GM12878 (cell line): ENCODE results near the gene EPHA7. TPM values are rescaled to one million over a fixed set of nuclear protein-coding genes. Genes with fewer than 3 reads are reported as not detected.

Source experiments
- ATAC-seq: fragments of 200-7000 bp; cut with Tn5 transposase; 3 replicates; pipeline ENCODE4 v1.9.1; 2020; ENCODE audit warnings: mild to moderate bottlenecking, moderate library complexity
- BruUV-seq: library from RNA; stranded (reverse); fragments of 400-500 nt; replicated peaks from 2 replicates; lab custom pipeline; 2021; lab: Mats Ljungman, UMichigan
- CTCF ChIA-PET: fragments of 300-600 bp; sonication (Branson Sonifier 250); formaldehyde crosslinking; extraction: SDS; loops from one replicate; lab custom pipeline; 2021; ENCODE audit warnings: inconsistent platforms; lab: Yijun Ruan, JAX
- POLR2A ChIA-PET: fragments of 350-600 bp; formaldehyde crosslinking; extraction: SDS; loops from one replicate; lab custom pipeline; 2021; ENCODE audit warnings: inconsistent platforms; lab: Charles Lee
- RAD21 ChIA-PET: fragments of 300-600 bp; sonication (Branson Sonifier 250); formaldehyde crosslinking; loops from one replicate; lab custom pipeline; 2023; ENCODE audit warnings: antibody characterized with exemption; ENCODE audit not compliant: unreplicated experiment; lab: Charles Lee
- SMC1A ChIA-PET: fragments of 300-600 bp; sonication (Branson Sonifier 250); formaldehyde crosslinking; loops from one replicate; lab custom pipeline; 2023; ENCODE audit not compliant: unreplicated experiment, uncharacterized antibody; lab: Charles Lee
- DNase-seq: peaks from one replicate; pipeline ENCODE4 v3.0.0-alpha.2; 2011; ENCODE audit warnings: low read depth, low spot score
- FAIRE-seq: peaks from 3 replicates; lab custom pipeline; 2011; peaks lifted over from hg19 to GRCh38; lab: Jason Lieb, UNC
- H2AFZ ChIP-seq: 2 replicates; pipeline ENCODE4 v1.6.0; 2011; ENCODE audit warnings: low read depth, low read length, control low read depth; ENCODE audit not compliant: control insufficient read depth
- H3K27ac ChIP-seq: 2 replicates; pipeline ENCODE4 v1.5.1; 2011; ENCODE audit warnings: control low read depth; ENCODE audit not compliant: control insufficient read depth, insufficient read depth
- H3K27me3 ChIP-seq, 2 experiments: replicated peaks in 1 of 2; 2 replicates each; pipeline versions ENCODE4 v1.6.0 to v1.6.1; 2011; ENCODE audit warnings: low read length in 1 of 2; ENCODE audit not compliant: control insufficient read depth in 2 of 2, insufficient read depth in 2 of 2
- H3K36me3 ChIP-seq, 2 experiments: 2 replicates each; pipeline ENCODE4 v1.5.1; 2011; ENCODE audit warnings: low read length in 1 of 2; ENCODE audit not compliant: control insufficient read depth in 2 of 2, insufficient read depth in 2 of 2
- H3K4me1 ChIP-seq: 2 replicates; pipeline ENCODE4 v1.6.1; 2011; ENCODE audit warnings: mild to moderate bottlenecking, low read length, moderate library complexity, mixed read lengths; ENCODE audit not compliant: control insufficient read depth, insufficient read depth
- H3K4me2 ChIP-seq: 2 replicates; pipeline ENCODE4 v1.6.0; 2011; ENCODE audit warnings: control low read depth; ENCODE audit not compliant: control insufficient read depth, insufficient read depth
- H3K4me3 ChIP-seq: fragments of 200-600 bp; sonication (generic); 2 replicates; pipeline ENCODE4 v1.5.1; 2016
- H3K79me2 ChIP-seq: 2 replicates; pipeline ENCODE4 v1.6.0; 2011; ENCODE audit warnings: low read length; ENCODE audit not compliant: control insufficient read depth, insufficient read depth
- H3K9ac ChIP-seq: 2 replicates; pipeline ENCODE4 v1.8.0; 2011; ENCODE audit warnings: low read length, control low read depth, mixed read lengths; ENCODE audit not compliant: control insufficient read depth, insufficient read depth
- H3K9me3 ChIP-seq: replicated peaks from 3 replicates; pipeline ENCODE4 v1.5.1; 2011; ENCODE audit warnings: mild to moderate bottlenecking, low read length; ENCODE audit not compliant: control insufficient read depth, insufficient read depth
- H4K20me1 ChIP-seq: 2 replicates; pipeline ENCODE4 v1.6.0; 2011; ENCODE audit not compliant: control insufficient read depth, insufficient read depth
- ATF2 ChIP-seq: IDR thresholded peaks from 2 replicates; pipeline ENCODE4 v1.6.1; 2012; ENCODE audit warnings: low read length, inconsistent platforms
- DPF2 ChIP-seq: fragments of 450-650 bp; IDR thresholded peaks from 2 replicates; pipeline ENCODE4 v1.6.1; 2017; ENCODE audit warnings: mild to moderate bottlenecking
- EGR1 ChIP-seq, 2 experiments: IDR thresholded peaks; 1 replicate in 1 of 2; 2 replicates in 1 of 2; pipeline ENCODE4 v1.6.1; 2011 to 2012; ENCODE audit warnings: low read depth in 2 of 2, low read length in 2 of 2, borderline replicate concordance in 1 of 2, mild to moderate bottlenecking in 1 of 2, moderate library complexity in 1 of 2
- GABPA ChIP-seq: IDR thresholded peaks from 2 replicates; pipeline ENCODE4 v1.6.1; 2014; ENCODE audit warnings: antibody characterized with exemption, low read depth, mild to moderate bottlenecking, inconsistent platforms
- RAD51 ChIP-seq: fragments of 450-650 bp; IDR thresholded peaks from 2 replicates; pipeline ENCODE4 v1.6.1; 2016; ENCODE audit warnings: moderate library complexity, mild to moderate bottlenecking, inconsistent platforms
- SMC3 ChIP-seq: IDR thresholded peaks from 2 replicates; pipeline ENCODE4 v1.6.1; 2011; ENCODE audit warnings: low read length, improper control_type of control experiment, borderline replicate concordance
- SREBF2 ChIP-seq: IDR thresholded peaks from 2 replicates; pipeline ENCODE4 v1.6.1; 2012; ENCODE audit warnings: mild to moderate bottlenecking, low read length
- ZNF217 ChIP-seq: fragments of 450-650 bp; IDR thresholded peaks from 2 replicates; pipeline ENCODE4 v1.6.1; 2017; ENCODE audit warnings: antibody characterized with exemption, mild to moderate bottlenecking
- WGBS: methylation state at CpG from one replicate; pipeline ENCODE4 v1.1.6; 2016; ENCODE audit warnings: low lambda C conversion rate; ENCODE audit not compliant: insufficient replicate concordance, insufficient coverage; ENCODE audit errors: missing lambda C conversion rate; 5-methylcytosine and 5-hydroxymethylcytosine counted together
- in situ Hi-C: fragments of 300-500 bp; cut with MboI; formaldehyde crosslinking; loops from 9 replicates; pipeline ENCODE4 v1.14.3; 2018; ENCODE audit warnings: mixed read lengths
- intact Hi-C: fragments of 100-400 bp; cut with micrococcal nuclease; formaldehyde crosslinking; loops from one replicate; pipeline ENCODE4 v1.14.2; 2022; ENCODE audit not compliant: unreplicated experiment
- polyA plus RNA-seq, 11 experiments: library from polyadenylated mRNA; depleted of rRNA in 4 of 11; unstranded in 6 of 11; stranded (reverse) in 5 of 11; fragments of >200 nt; fragmentation: Nextera tagmentation in 4 of 11; fragmentation: Illumina TruSeq in 1 of 11; extraction: Ambion mirVana in 4 of 11; extraction: Trizol in 1 of 11; gene quantifications; 1 replicate in 1 of 11; 2 replicates in 10 of 11; pipeline versions ENCODE4 v1.2.1 to v1.2.3, GENCODE V29; 2011 to 2016; ENCODE audit warnings: inconsistent platforms in 2 of 11, missing spikeins in 2 of 11, low read depth in 1 of 11
- total RNA-seq, 4 experiments: library from RNA; depleted of rRNA in 3 of 4; stranded (reverse); fragments of >200 nt in 3 of 4; fragmentation: Illumina TruSeq in 1 of 4; extraction: Trizol in 1 of 4; gene quantifications; 2 replicates each; pipeline versions ENCODE4 v1.2.1 to v1.2.3, GENCODE V29; 2013 to 2021
- TF ChIP-seq, protein P1 (sequence below): IDR thresholded peaks from 2 replicates; pipeline ENCODE4 v1.6.1; 2012; ENCODE audit warnings: low read depth, low read length, improper control_type of control experiment
- TF ChIP-seq, protein P2 (sequence below): fragments of 450-650 bp; IDR thresholded peaks from 2 replicates; pipeline ENCODE4 v1.6.1; 2017; ENCODE audit warnings: mild to moderate bottlenecking, low read depth, inconsistent platforms; ENCODE audit not compliant: poor library complexity, severe bottlenecking

The EPHA7 gene
- total and polyA plus RNA-seq, 10 of the 15 experiments (the other 5 are each of a cell fraction or from before 2014, with no cell fraction given) = not detected

- no peak for DNase-seq
- H4K20me1 ChIP-seq = no peaks in the 10 kb centered on the region
- no peak overlapping the region for H2AFZ ChIP-seq
- H3K79me2 ChIP-seq = no peaks in the 10 kb centered on the region
- BruUV-seq = no TSS peak
- POLR2A ChIA-PET = no interaction called here
- in situ Hi-C loops = no loop called here
- SMC1A ChIA-PET = no interaction called here
- intact Hi-C loops = no loop called here
- no peak overlapping the region for H3K27ac ChIP-seq
- H3K27me3 ChIP-seq = no peaks in the 10 kb centered on the region
- no peak overlapping the region for H3K4me2 ChIP-seq
- 0% methylated on average over 3 of the region's 3 CpGs for WGBS
- H3K4me3 ChIP-seq = no peak overlapping the region
- TF ChIP-seq ATF2 = no peak
- no peak for TF ChIP-seq SREBF2
- TF ChIP-seq DPF2 = no peak
- TF ChIP-seq SMC3 = no peak
- no peak for TF ChIP-seq RAD51
- TF ChIP-seq EGR1 (IDR thresholded peaks at IDR 0.05; ENCODE audit: borderline replicate concordance in 1 of 2, low read depth in 2 of 2, low read length in 2 of 2) = no peak
- TF ChIP-seq, protein P1, sequence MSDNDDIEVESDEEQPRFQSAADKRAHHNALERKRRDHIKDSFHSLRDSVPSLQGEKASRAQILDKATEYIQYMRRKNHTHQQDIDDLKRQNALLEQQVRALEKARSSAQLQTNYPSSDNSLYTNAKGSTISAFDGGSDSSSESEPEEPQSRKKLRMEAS = no peak
- no peak for TF ChIP-seq GABPA
- TF ChIP-seq, protein P2, sequence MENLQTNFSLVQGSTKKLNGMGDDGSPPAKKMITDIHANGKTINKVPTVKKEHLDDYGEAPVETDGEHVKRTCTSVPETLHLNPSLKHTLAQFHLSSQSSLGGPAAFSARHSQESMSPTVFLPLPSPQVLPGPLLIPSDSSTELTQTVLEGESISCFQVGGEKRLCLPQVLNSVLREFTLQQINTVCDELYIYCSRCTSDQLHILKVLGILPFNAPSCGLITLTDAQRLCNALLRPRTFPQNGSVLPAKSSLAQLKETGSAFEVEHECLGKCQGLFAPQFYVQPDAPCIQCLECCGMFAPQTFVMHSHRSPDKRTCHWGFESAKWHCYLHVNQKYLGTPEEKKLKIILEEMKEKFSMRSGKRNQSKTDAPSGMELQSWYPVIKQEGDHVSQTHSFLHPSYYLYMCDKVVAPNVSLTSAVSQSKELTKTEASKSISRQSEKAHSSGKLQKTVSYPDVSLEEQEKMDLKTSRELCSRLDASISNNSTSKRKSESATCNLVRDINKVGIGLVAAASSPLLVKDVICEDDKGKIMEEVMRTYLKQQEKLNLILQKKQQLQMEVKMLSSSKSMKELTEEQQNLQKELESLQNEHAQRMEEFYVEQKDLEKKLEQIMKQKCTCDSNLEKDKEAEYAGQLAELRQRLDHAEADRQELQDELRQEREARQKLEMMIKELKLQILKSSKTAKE = no peak
- no peak for TF ChIP-seq ZNF217
- H3K9me3 ChIP-seq = no peaks in the 10 kb centered on the region
- CTCF ChIA-PET = interaction anchor here (1.3 kb wide), 1 partner anchor 39 kb away, joined by 3 read pairs; no protein-coding TSS in a partner anchor
- no peak overlapping the region for H3K9ac ChIP-seq
- RAD21 ChIA-PET = interaction anchor here (0.7 kb wide), 1 partner anchor 502 kb away, joined by 3 read pairs; no protein-coding TSS in a partner anchor
- no peak for FAIRE-seq
- no peaks in the 10 kb centered on the region for H3K36me3 ChIP-seq
- no peaks in the 10 kb centered on the region for H3K4me1 ChIP-seq
- no peak for ATAC-seq
Observed at GRCh38 chr6:93369586-93370134, 49.7 kb downstream of the EPHA7 start.
